HL-60/S4 treated with phorbol 12-myristate 13-acetate at 8.2 ng/mL for 4 days and 3 days (cell line): ENCODE measurements around the gene ZNF212.
"Not testable (repeated sequence)": the region's sequence is repeated elsewhere in the genome, so short reads cannot be mapped to it uniquely, and the experiment has no call there.

ENCODE experiments used
- in situ Hi-C: fragments of 300-500 bp; cut with MboI; formaldehyde crosslinking; loops from 2 replicates; pipeline ENCODE4 v1.15.0; 2022; ENCODE audit warnings: low sequenced_read_pairs

The ZNF212 gene

GRCh38 chr7:149251518-149251917 lies 12.1 kb downstream of the ZNF212 start:
- in situ Hi-C loops, result not testable (repeated sequence)

- in situ Hi-C loops, result no loop called here
Observed at GRCh38 chr7:149252378-149252777, 12.9 kb downstream of the ZNF212 start.

- in situ Hi-C loops, result no loop called here
Observed at GRCh38 chr7:149253665-149254064, 14.2 kb downstream of the ZNF212 start.

GRCh38 chr7:149254181-149254858 lies 14.9 kb downstream of the ZNF212 start:
- in situ Hi-C loops, result no loop called here

- in situ Hi-C loops, result no loop called here
Observed at GRCh38 chr7:149255174-149255573, 15.7 kb downstream of the ZNF212 start.

GRCh38 chr7:149256568-149256967 lies 17.1 kb downstream of the ZNF212 start:
- in situ Hi-C loops, result no loop called here

- in situ Hi-C loops, result no loop called here
Observed at GRCh38 chr7:149257146-149257545, 17.7 kb downstream of the ZNF212 start.

- in situ Hi-C loops, result no loop called here
Observed at GRCh38 chr7:149261316-149261828, 21.9 kb downstream of the ZNF212 start.

- in situ Hi-C loops, result no loop called here
Observed at GRCh38 chr7:149261829-149262617, 22.6 kb downstream of the ZNF212 start, which contains the start of gene ZNF783. Gene ZNF783, plus strand, starts transcription at chr7:149262196. Its CDS starts 138 bp downstream, at chr7:149262334.

- in situ Hi-C loops, result no loop called here
Observed at GRCh38 chr7:149266451-149266850, 27.0 kb downstream of the ZNF212 start.

GRCh38 chr7:149267733-149268132 lies 28.3 kb downstream of the ZNF212 start:
- in situ Hi-C loops, result no loop called here

- in situ Hi-C loops, result not testable (repeated sequence)
Observed at GRCh38 chr7:149274424-149274823, 35.0 kb downstream of the ZNF212 start.

- in situ Hi-C loops, result no loop called here
Observed at GRCh38 chr7:149277871-149278270, 38.4 kb downstream of the ZNF212 start.

- in situ Hi-C loops, result no loop called here
Observed at GRCh38 chr7:149278396-149278795, 38.9 kb downstream of the ZNF212 start.

- in situ Hi-C loops, result no loop called here
Observed at GRCh38 chr7:149279111-149279743, 39.8 kb downstream of the ZNF212 start.

- in situ Hi-C loops, result no loop called here
Observed at GRCh38 chr7:149280151-149280550, 40.7 kb downstream of the ZNF212 start.

GRCh38 chr7:149280661-149281507 lies 41.4 kb downstream of the ZNF212 start:
- in situ Hi-C loops, result no loop called here

GRCh38 chr7:149281508-149282330 lies 42.3 kb downstream of the ZNF212 start:
- in situ Hi-C loops, result no loop called here

- in situ Hi-C loops, result no loop called here
Observed at GRCh38 chr7:149282331-149282655, 42.8 kb downstream of the ZNF212 start.

- in situ Hi-C loops, result no loop called here
Observed at GRCh38 chr7:149283321-149283720, 43.9 kb downstream of the ZNF212 start.
